Upper lobe of left lung (tissue), 4 donors: ENCODE measurements around the gene UBAC1.

Experiments
- EP300 ChIP-seq, 4 donors: sonication (generic); formaldehyde crosslinking; IDR thresholded peaks; one replicate each; pipeline ENCODE4 v1.5.1; 2017; ENCODE audit warnings: antibody characterized with exemption in 4 of 4, control low read depth in 2 of 4
- POLR2A ChIP-seq, 4 donors: fragments of 450-650 bp; IDR thresholded peaks; one replicate each; pipeline ENCODE4 v1.5.1; 2016 to 2017; ENCODE audit warnings: antibody characterized with exemption in 4 of 4, mild to moderate bottlenecking in 2 of 4
- POLR2AphosphoS5 ChIP-seq, 2 donors: sonication (generic); formaldehyde crosslinking; IDR thresholded peaks; one replicate each; pipeline ENCODE4 v1.5.1; 2017; ENCODE audit warnings: antibody characterized with exemption in 2 of 2
- TF ChIP-seq, protein P1 (sequence below), 6 experiments: fragments of 450-650 bp in 4 of 6; fragments of 200-600 bp in 2 of 6; sonication (generic) in 2 of 6; IDR thresholded peaks; one replicate each; pipeline ENCODE4 v1.5.1; 2016 to 2019; ENCODE audit warnings: antibody characterized with exemption in 6 of 6

- TF ChIP-seq POLR2A (IDR thresholded peaks at IDR 0.05) (no peak), POLR2AphosphoS5 (IDR thresholded peaks at IDR 0.05) (no peak), EP300 (IDR thresholded peaks at IDR 0.05) (no peak)
- TF ChIP-seq, protein P1, sequence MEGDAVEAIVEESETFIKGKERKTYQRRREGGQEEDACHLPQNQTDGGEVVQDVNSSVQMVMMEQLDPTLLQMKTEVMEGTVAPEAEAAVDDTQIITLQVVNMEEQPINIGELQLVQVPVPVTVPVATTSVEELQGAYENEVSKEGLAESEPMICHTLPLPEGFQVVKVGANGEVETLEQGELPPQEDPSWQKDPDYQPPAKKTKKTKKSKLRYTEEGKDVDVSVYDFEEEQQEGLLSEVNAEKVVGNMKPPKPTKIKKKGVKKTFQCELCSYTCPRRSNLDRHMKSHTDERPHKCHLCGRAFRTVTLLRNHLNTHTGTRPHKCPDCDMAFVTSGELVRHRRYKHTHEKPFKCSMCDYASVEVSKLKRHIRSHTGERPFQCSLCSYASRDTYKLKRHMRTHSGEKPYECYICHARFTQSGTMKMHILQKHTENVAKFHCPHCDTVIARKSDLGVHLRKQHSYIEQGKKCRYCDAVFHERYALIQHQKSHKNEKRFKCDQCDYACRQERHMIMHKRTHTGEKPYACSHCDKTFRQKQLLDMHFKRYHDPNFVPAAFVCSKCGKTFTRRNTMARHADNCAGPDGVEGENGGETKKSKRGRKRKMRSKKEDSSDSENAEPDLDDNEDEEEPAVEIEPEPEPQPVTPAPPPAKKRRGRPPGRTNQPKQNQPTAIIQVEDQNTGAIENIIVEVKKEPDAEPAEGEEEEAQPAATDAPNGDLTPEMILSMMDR (IDR thresholded peaks at IDR 0.05) = no peak
Observed at GRCh38 chr9:135910757-135911156, 50.4 kb downstream of the UBAC1 start.
